Measurements from ENCODE around the gene CDK11A.
"Not testable (repeated sequence)": the region's sequence is repeated elsewhere in the genome, so short reads cannot be mapped to it uniquely, and the experiment has no call there.

The CDK11A gene

GRCh38 chr1:1680912-1681273, 43.3 kb downstream of the CDK11A start:
- DNase-seq, result no peak

GRCh38 chr1:1680031-1680911, 43.9 kb downstream of the CDK11A start:
- DNase-seq, result no peak

- no peak for DNase-seq
Observed at GRCh38 chr1:1678581-1679380, 45.4 kb downstream of the CDK11A start.

GRCh38 chr1:1677718-1678580, 46.2 kb downstream of the CDK11A start:
- no peak for DNase-seq

- DNase-seq, result not testable (repeated sequence)
Observed at GRCh38 chr1:1676087-1676486, 48.1 kb downstream of the CDK11A start.

GRCh38 chr1:1675218-1675617, 48.9 kb downstream of the CDK11A start:
- DNase-seq, result not testable (repeated sequence)

- not testable (repeated sequence) for DNase-seq
Observed at GRCh38 chr1:1674806-1675205, 49.4 kb downstream of the CDK11A start.

GRCh38 chr1:1672181-1672965, 51.8 kb downstream of the CDK11A start:
- no peak for DNase-seq

- DNase-seq, result no peak
Observed at GRCh38 chr1:1671365-1672119, 52.6 kb downstream of the CDK11A start.

GRCh38 chr1:1670866-1671265, 53.3 kb downstream of the CDK11A start:
- no peak for DNase-seq

GRCh38 chr1:1669468-1670440, 54.4 kb downstream of the CDK11A start:
- DNase-seq, result no peak

- DNase-seq, result no peak
Observed at GRCh38 chr1:1666526-1666925, 57.6 kb downstream of the CDK11A start.

- no peak for DNase-seq
Observed at GRCh38 chr1:1665815-1666251, 58.3 kb downstream of the CDK11A start.

- DNase-seq, result no peak
Observed at GRCh38 chr1:1664941-1665814, 59.0 kb downstream of the CDK11A start.

- DNase-seq, result not testable (repeated sequence)
Observed at GRCh38 chr1:1664318-1664717, 59.8 kb downstream of the CDK11A start.

GRCh38 chr1:1662830-1663560, 61.2 kb downstream of the CDK11A start:
- DNase-seq, result not testable (repeated sequence)

- not testable (repeated sequence) for DNase-seq
Observed at GRCh38 chr1:1662392-1662791, 61.8 kb downstream of the CDK11A start.

Measured in cerebellar nuclear complex (tissue), 1 donor.